MM.1S (cell line): ENCODE results near the gene RBM46.
"Not testable (repeated sequence)": the region's sequence is repeated elsewhere in the genome, so short reads cannot be mapped to it uniquely, and the experiment has no call there.

ENCODE experiments used
- EZH2 ChIP-seq: fragments of 300-600 bp; sonication (generic); optimal IDR thresholded peaks from 2 replicates; pipeline ENCODE3; 2017; ENCODE audit warnings: low read depth, mild to moderate bottlenecking, antibody characterized with exemption, low read length, mixed read lengths
- EZH2phosphoT487 ChIP-seq: fragments of 300-600 bp; sonication (generic); IDR thresholded peaks from 2 replicates; pipeline ENCODE4 v1.6.1; 2018; ENCODE audit warnings: antibody characterized with exemption, low read length
- TF ChIP-seq, protein P1 (sequence below): fragments of 300-600 bp; sonication (generic); IDR thresholded peaks from 2 replicates; pipeline ENCODE4 v1.5.1; 2016; ENCODE audit warnings: antibody characterized with exemption, low read length, mixed read lengths

DNA sequence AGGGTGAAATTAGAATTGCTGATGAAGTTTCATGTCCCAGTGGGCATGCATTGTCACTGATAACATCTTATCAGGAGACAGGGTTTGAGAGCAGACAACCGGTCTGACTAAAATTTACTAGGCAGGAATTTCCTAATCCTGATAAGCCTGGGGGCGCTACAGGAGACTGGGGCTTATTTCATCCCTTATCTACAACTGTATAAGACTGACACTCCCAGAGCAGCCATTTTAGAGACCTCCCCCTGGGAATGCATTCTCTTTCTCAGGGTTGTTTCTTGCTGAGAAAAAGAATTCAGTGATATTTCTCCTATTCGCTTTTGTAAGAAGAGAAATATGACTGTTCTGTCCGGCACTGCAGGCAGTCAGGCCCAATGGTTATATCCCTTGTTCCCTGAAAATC, 93.0 kb downstream of the RBM46 start:
- TF ChIP-seq, protein P1, sequence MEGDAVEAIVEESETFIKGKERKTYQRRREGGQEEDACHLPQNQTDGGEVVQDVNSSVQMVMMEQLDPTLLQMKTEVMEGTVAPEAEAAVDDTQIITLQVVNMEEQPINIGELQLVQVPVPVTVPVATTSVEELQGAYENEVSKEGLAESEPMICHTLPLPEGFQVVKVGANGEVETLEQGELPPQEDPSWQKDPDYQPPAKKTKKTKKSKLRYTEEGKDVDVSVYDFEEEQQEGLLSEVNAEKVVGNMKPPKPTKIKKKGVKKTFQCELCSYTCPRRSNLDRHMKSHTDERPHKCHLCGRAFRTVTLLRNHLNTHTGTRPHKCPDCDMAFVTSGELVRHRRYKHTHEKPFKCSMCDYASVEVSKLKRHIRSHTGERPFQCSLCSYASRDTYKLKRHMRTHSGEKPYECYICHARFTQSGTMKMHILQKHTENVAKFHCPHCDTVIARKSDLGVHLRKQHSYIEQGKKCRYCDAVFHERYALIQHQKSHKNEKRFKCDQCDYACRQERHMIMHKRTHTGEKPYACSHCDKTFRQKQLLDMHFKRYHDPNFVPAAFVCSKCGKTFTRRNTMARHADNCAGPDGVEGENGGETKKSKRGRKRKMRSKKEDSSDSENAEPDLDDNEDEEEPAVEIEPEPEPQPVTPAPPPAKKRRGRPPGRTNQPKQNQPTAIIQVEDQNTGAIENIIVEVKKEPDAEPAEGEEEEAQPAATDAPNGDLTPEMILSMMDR = not testable (repeated sequence)
- TF ChIP-seq EZH2, EZH2phosphoT487: not testable (repeated sequence)
